GM21526 (cell line): Measurements from ENCODE around the gene TGM3.

Source experiments
- ATAC-seq: cut with Tn5 transposase; IDR thresholded peaks from one replicate; pipeline ENCODE4 v1.9.1; 2021; ENCODE audit warnings: moderate library complexity; ENCODE audit not compliant: unreplicated experiment, low FRiP score

TGM3 gene

DNA sequence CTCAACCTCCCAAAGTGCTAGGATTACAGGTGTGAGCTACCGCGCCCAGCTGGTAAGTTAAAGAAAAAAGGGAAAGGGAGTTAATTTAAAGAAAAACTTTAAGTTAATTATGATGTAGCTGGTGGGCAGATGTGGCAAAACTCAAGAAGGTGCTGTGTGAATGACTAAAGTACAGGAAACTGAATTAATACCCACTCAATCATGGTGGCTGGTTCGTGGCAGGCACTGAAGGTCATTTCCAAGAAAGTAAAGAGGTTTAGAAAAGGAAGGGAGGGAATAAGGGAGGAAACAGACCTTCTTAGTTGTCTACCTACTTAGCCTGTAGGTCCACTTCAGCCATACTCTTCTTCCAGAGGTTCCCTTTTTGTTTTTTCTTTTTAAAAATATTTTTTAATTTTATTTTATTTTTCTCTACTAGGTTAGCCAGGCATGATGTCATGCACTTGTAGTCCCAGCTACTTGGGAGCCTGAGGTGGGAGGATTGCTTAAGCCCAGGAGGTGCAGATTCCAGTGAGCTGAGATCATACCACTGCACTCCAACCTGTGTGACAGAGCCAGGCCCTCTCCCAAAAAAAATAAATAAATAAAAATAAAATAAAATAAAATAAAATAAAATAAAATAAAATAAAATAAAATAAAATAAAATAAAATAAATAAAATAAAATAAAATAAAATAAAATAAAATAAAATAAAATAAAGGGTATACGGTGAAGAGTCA, 11.9 kb upstream of the TGM3 start:
- no peak for ATAC-seq

DNA sequence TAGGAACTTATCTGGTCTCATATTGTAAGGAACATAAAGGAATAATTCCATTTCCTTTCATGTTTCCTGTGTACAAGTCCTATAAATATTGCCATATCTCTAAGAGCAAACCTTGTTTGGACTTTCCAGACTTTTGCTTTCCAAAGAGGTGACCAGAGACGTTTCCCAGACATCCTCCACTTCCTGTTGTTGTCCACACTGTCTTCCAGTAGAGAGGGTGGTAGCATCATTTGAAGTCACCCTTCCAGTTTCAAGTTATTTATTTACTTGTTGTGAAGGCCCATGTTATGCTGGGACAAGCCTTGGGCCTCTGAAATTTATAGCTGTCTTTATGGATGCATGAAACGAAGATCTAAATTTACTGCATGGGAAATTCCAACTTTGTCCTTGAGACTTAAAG, 10.6 kb upstream of the TGM3 start:
- no peak for ATAC-seq

DNA sequence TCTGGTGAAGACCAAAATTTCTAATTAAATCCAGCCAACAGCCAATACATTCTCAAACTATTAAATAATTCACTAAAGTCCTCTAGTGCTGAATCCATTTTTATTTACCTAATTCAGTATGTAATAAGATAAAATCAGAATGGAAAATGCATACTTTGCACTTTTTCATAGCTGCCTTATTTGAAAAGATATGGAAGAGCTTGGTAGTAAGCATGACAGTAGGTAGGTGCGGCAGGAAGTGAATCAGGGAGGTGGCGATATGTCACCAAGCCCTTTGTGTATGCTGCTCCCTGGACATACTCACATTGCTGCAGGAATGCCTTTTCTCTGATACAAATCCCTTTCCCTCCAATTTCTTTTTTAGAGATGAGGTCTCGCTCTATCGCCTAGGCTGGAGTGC, 10.2 kb upstream of the TGM3 start:
- ATAC-seq, result no peak

DNA sequence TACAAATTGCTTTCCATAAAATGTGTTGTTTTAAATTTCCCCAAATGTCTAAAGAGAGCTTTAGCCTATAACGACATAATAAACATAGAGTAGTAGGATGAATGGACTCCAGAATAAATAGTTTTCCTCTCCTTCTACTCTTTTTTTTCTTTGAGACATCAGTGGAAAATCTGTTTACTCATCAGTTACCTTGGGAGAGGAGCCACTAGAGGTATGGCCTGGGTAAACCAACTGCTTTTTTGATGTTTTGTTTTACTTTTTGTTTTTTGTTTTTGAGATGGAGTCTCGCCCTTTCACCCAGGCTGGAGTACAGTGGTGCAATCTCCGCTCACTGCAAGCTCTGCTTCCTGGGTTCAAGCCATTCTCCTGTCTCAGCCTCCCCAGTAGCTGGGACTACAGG, 8.3 kb upstream of the TGM3 start:
- no peak for ATAC-seq

DNA sequence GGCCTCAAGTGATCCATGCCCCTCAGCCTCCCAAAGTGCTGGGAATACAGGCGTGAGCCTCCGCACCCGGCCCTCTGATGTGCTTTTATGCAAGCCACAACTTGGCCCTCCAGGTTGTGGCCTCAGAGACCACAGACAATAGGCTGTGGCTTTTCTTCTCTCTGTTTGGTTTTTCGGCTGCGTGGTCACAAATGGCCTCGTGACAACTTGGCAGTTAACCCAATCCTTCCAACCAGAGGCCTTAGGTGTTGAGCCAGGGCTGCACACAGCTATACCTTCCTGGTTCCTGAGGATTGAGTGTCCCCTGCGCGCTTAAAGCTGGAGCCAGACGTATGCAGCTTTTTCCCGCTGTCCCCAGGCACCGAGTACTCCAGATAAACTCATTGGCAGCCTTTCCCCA, 6.3 kb upstream of the TGM3 start:
- no peak for ATAC-seq

DNA sequence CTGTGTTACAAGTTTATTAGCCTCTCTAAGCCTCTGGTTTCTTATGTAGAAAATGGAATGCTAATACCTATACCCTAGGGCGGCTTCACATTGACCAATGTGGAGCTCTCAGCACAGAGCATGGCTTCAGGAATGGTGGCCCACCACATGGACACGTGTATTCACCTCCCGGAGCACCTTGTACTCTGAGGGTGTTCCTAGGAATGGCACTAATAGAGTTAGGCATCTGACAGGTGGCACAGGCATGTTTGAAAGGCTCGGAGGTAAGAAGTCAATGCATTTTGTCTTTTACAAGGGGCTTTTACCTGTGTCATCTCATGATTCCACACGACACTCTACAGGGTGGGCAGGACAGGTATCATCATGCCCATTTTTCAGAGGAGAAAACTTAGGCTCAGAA, 5.3 kb upstream of the TGM3 start:
- no peak for ATAC-seq

DNA sequence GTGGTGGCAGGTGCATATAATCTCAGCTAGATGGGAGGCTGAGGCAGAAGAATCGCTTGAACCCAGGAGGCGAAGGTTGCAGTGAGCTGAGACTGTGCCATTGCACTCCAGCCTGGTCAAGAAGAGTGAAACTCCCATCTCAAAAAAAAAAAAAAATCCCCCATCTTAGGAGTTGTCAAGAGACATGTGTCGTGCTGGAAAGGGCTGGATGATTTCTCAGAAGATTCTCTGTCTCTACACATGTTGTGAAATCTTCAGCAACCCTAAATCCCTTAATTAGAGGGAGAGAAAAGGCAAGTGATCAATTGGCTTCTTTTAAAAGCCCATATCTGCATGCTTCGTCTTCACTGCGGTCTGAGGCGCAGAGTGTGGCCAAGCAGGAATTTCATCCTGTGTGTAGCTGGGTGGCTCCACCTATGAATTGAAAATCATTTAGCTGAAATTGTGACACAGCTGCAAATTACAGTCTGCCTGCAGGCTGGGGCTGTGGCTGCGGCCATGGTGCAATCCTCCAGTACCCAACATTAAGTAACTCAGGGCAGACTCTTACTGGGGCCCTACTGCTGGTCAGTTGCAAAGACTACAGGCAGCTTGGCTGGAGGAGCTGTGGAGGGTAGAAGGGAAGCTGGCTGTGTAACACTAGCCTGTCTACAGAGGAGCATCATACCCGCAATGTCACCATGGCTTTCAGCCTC, 3.2 kb upstream of the TGM3 start:
- ATAC-seq, result no peak

DNA sequence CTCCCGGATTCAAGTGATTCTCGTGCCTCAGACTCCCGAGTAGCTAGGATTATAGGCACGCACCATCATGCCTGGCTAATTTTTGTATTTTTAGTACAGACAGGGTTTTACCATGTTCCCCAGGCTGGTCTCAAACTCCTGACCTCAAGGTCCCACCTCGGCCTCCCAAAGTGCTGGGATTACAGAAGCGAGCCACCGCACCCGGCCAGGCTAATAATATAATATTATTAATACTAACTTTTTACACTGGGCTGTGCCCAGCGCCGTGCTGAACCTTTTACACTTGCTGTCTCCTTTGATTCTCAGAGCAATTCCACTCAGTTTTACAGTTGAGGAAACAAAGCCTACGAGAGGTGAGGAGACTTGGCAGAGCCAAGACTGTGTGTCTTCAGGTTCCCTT, 2.3 kb upstream of the TGM3 start:
- ATAC-seq, result no peak

DNA sequence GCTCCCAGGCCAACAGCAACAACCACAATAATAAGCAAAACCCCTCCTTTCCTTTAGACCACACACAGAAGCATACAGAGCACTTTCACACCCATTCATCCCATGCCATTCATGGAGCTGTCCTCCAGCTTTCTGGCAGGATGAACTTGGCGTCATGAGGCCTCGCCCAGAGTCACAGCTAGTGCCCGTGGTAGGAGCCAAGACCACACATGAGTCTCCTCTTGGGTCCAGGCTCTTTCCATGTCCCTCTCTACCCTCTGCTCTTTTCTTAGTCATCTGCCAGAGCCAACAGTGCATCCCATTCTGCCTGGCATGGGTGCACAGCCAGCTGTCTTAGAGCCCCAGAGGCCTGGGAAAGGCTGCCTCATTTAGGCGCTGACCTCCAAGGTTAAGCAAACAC, 1.8 kb upstream of the TGM3 start:
- no peak for ATAC-seq

DNA sequence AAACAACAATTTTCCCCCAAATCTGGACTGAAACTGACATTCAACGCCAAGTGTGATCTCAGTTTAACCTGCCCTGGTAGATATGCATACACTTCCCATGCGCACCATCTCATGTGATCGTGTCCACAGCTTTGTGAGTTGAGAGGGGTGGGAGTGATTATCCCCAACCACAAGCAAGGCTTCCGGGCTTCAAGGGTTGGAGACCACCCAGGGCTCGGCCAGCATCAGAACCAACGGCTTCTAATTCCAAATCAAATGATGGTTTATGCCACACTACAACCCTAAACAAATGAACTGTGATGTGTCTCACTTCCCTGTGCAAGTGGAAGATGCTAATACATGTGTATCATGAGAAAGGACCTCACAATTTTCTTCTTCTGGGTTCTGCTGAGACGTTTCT, 515 bp upstream of the TGM3 start:
- no peak for ATAC-seq

DNA sequence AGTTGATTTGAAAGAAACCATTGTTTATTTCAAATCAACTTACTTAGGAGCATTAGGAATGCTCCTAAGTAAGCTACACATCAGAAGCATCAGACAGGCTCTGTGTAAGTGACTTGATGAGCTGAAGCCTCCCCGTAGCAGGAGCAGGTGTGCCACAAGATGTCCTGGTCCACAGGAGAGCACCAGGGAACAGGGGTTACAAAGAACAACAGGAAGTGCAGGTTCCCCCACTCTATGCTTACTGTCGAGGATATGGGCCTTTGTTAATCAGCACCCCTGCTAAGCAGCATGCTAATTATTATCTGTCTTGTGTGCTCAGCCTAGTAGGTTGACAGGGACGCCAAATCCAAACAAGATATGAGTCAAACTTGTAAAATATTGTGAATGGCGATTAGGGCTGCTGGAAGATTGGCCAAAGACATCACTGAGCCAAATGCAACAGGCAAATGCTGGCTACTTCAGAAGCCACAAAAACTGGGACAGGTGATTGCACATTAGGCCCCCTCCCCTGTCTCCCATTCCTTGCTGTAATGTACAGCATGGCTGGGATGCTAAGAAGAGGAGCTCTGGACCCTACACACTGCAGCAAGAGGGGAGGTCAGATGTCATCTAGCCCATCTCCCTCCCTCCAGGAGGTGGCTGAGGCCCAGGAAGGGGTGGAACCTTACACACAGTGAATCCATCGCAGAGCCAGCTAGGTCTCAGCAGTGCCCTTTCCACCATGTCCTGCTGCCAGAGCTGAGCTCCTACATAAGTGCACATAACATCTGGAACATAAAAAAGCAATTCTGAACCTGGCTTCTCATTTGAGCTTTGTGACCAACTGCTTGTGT, 939 bp downstream of the TGM3 start:
- ATAC-seq, result no peak

DNA sequence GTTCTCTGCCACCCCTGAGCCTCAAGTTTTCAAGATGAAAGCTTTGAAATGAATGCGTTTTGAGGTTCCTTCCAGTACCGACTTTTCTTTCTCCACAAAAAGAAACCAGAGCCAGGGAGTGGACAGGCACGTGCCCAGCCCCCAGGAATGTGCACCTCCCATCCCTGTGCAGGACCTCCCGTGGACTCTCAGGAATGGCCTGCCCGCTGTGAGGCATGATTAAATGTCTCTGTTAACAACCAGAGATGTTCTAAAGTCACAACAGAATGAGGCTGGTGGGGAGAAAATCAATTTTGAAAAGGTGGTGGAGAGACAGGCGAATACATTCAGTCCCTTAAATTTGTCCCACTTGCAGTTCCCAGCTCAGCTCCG, 1.5 kb downstream of the TGM3 start:
- ATAC-seq, result no peak

DNA sequence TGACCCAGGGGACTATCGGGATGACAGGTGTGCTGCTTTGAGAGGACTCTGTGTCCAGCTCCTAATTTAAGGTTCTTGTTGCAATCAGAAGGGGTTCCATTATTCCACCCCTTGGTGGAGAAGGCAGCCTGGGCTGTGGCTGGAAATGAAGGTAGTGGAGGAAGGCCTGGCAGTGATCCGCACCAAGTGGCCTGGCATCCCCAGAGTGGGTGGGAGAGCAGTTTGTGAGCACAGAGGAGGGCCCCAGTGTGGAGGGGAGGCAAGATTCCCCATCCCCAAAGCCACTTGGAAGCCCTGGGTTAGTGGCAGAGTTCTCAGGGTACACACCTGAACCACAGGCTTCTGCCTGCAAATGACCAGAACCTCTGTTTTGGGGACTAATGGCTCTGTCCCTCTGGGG, 2.3 kb downstream of the TGM3 start:
- ATAC-seq, result no peak

DNA sequence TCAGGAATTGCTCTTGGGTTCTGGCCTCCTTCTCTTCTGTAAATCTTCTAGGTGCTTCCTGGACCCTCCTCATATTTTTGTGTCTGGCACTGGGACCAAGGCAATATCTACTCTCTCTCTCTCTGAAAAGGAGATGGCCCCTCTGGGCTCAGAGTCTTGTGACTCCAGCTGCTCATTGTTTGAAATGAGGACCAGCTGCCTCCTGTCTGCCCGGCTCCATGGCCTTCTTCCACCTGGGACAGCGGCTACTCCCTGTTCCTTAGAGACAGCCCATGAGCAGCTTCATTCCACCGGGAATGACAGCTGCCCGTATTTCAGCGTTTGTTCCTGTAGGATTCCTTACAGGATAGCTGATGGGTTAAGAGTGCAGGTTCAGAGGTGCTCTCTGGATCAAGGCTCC, 2.9 kb downstream of the TGM3 start:
- no peak for ATAC-seq

DNA sequence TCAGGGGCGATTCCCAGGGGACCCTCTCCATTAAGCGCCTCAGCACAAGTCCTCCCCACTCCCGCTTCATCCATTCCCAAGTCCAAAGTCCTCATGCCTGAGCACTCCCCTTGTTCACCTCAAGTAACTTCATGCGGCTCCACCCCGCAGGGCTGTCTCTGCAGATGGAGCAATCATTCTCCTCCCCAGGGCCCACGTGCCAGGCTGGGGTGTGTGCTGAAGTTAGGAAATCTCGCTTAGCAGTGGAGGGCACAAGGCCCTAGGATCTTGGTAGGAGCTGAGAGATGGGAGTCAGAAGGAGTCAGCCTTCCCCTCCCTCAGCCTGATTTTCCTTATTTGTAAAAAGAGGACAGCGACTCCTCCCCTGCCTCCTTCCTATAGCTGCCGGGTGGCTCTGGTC, 3.5 kb downstream of the TGM3 start:
- no peak for ATAC-seq

DNA sequence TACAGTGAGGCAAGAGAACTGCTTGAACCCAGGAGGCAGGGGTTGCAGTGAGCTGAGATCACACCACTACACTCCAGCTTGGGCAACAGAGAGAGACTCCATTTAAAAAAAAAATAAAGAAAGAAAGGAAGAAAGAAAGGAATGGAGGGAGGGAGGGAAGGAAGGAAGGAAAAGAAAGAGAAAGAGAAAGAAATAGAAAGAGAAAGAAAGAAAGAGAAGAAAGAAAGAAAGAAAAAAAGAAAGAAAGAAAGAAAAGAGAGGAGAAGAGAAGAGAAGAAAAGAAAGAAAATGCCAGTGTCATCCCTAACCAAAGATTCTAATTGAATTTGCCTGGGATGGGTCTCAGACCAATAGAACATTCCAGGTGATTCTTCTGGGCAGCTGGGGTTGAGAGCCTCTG, 4.2 kb downstream of the TGM3 start:
- no peak for ATAC-seq

DNA sequence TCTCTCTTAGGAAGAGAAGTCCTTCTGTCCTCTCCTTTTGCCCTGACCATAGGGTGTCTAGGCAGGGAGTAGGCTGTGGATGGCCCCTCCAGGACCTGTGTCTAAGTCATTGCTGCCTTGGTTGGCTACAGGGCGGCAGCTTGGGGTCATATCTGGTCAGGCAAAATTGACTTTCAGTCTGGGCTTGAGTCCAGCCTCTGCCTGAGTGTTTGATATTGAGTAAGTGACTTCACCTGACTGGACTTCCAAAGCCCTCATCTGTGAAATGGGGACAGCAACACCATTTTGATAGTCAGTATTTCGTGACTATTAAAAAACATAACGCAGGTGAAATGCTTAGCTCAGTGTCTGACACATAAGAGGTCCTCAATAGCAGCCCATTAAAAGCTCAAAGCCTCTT, 4.6 kb downstream of the TGM3 start:
- ATAC-seq, result no peak

DNA sequence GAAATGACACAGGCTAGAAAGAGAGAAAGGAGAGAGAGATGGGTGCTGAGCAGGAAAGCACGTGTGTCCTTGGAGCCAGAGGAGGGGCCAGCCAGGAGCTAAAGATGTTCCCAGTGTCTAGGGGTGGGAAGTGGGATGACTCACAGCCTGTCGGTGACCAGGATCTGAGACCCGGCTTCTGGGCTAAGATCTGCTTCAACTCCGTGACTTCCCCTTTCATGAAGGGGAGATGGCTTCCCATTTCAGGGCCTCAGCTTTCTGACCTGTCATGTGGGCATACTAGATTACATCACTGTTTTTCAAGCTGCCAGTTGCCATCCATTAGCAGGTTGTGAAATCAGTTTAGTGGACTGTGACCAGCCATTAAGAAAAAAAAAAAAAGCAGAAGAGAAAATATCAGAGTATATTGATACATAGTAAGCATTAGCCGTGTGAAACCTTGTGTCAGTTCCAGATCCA, 5.4 kb downstream of the TGM3 start:
- peak; percentile 94 for ATAC-seq

DNA sequence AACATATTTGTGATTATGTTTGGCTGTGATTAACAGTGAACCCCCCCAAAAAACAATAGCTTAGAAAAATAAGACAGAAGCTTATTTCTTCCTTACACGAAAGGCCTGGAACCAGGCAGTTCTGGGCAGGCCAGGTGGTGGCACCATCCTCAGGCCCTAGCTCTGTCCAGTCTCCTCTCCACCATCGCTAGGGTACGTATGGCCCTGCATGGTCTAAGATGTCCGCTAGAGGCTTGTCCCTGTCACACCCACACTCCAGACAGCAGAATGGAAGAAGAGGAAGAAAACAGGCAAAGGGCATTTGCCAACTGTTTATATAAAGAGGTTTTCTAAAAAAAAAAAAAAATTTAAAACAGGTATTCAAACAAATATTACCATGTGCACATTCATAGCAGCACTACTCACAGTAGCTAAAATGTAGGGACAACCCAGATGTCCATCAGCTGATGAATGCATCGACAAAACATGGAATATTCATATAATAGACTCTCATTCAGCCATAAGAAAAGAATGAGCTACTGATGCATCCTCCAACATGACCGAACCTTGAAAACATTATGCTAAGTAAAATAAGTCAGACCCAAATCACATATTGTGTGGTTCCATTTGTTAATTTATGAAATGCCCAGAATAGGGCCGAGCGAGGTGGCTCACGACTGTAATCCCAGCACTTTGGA, 6.7 kb downstream of the TGM3 start:
- no peak for ATAC-seq

DNA sequence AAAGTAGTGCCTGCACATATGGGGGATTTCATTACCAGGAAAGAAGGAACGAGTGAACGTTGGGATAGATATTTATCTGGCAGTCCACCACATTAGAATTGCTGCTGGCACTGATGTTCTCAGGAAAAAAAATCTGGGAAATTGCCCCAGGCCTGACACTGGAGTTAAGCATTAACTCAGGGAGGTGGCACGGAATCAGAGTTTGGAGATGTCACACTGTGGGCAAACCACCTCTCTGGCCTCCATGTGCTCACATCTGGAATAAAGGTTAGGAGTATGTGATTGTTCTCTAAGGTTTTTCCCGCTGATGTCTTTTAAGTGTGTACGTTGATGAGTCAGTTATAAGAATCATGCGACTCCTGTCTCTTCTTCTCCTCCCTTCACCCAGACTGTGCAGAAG, 7.9 kb downstream of the TGM3 start:
- ATAC-seq, result no peak

DNA sequence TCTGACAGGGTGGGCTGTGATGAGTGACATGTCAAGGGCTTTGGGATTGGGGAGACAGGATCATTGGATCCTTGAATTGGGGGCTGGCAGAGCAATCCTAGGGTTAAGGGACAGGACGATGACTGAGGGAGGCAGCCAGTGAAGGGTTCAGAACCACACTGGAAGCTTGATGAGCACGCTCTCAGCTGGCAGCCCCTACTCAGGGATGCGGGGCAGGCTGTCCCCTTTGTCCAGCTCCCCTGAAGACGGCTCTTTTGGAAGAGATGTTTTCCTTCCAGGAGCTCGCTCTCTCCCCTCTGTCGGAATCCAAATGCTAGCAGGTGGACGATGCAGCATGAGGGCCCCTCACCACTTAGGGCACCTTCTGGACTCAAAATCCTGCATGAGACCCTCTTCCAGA, 8.4 kb downstream of the TGM3 start:
- ATAC-seq, result no peak
